Subcutaneous abdominal adipose tissue (tissue), 5 donors: ENCODE data around the gene BCL11A.

Experiments used
- H3K27ac ChIP-seq: one replicate; pipeline ENCODE4 v1.7.0; 2013; ENCODE audit warnings: low read depth, mild to moderate bottlenecking, inconsistent platforms, low read length, moderate library complexity
- H3K27me3 ChIP-seq, 5 donors: one replicate each; pipeline ENCODE4 v1.7.0; 2013; ENCODE audit warnings: low read length in 5 of 5, inconsistent platforms in 1 of 5; ENCODE audit not compliant: control insufficient read depth in 5 of 5, insufficient read depth in 4 of 5
- H3K36me3 ChIP-seq, 5 donors: one replicate each; pipeline ENCODE4 v1.7.0; 2013; ENCODE audit warnings: low read length in 5 of 5; ENCODE audit not compliant: control insufficient read depth in 5 of 5, insufficient read depth in 5 of 5
- H3K4me1 ChIP-seq, 5 donors: one replicate each; pipeline ENCODE4 v1.7.0; 2013; ENCODE audit warnings: low read length in 5 of 5, mild to moderate bottlenecking in 3 of 5, moderate library complexity in 1 of 5; ENCODE audit not compliant: control insufficient read depth in 5 of 5, insufficient read depth in 5 of 5
- H3K4me3 ChIP-seq, 5 donors: one replicate each; pipeline ENCODE4 v1.7.0; 2013; ENCODE audit warnings: low read length in 5 of 5, low read depth in 1 of 5
- H3K9ac ChIP-seq, 5 donors: one replicate each; pipeline ENCODE4 v1.7.0; 2013; ENCODE audit warnings: low read length in 5 of 5, mild to moderate bottlenecking in 4 of 5, moderate library complexity in 3 of 5
- H3K9me3 ChIP-seq, 5 donors: one replicate each; pipeline ENCODE4 v1.7.0; 2013; ENCODE audit warnings: low read length in 5 of 5; ENCODE audit not compliant: control insufficient read depth in 5 of 5
- donor health status: healthy.
- donor health status: healthy.
- donor health status: healthy.
- donor health status: healthy.
- donor health status: healthy.

The BCL11A gene

DNA sequence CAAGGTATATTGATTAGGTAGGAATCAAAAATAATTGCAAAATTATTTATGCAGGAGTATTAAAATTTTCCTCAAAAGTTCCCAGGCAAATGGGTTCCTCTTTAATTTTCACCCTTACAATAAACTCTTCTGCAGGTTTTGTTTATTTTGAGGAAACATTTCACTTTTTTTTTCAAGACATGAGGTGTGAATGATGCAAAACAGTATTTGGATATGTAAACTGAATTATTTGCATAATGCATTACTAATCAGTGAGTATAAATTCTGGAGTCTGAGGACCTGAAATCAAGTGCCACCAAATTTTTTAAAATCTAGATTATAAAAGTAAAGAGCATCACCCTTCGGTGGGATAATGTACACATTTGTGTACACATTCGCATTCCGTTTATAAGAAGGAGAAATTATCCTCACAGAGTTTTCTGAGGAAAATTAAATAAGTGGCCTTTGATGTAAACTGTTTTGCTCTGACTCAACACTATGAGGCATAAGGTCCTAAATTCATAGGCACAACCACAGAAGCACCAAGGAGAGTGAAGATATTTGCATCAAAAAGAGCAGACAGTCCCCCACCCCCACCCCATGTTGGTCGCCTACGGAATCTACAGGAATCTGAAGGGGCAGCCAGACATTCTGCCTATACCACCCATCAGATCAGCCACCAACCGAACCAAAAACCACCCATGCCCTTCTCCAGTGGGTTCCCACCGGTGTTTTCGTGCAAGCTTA is 33.1 kb downstream of the BCL11A start:
- Histone ChIP-seq H3K27ac (no peak overlapping the region), H3K4me3 (no peak overlapping the region), H3K9ac (no peak overlapping the region), H3K9me3 (no peaks in the 10 kb centered on the region), H3K36me3 (no peaks in the 10 kb centered on the region), H3K4me1 (peaks cover 0 to 7% (median 4%) of the 10 kb centered on the region in 5 donors), H3K27me3 (peaks cover 0 to 4% (median 0%) of the 10 kb centered on the region in 5 donors)

DNA sequence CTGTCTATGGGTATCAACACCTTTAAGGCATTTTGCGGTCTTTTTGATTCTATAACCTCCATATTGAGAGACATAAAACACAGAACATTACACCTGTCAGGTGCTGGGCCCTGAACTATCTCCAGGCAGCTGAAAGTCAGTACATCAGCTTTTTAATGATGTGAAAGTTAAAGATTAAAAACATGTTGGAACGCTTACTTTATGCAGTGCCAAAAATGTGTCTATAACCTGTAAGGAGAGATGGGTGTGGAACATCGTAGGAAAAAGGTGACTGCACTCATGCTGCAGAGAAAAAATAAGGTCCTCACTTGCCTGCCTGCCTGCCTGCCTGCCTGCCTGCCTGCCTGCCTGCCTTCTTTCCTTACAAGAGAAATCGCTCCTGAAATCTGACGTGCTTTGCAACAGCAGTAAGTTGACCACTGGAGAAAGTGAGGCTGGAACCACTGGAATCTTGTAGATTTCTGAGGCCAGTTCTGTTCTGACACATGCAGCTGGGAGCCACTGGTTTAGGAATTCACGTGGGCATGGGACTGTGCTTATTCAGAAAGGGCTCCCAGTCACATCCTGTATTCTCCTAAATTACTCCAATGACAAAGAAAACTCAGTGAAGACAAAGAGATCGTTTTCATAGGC is 34.1 kb downstream of the BCL11A start:
- no peaks in the 10 kb centered on the region for H3K36me3 ChIP-seq

GRCh38 chr2:60518567-60518966 is 34.9 kb downstream of the BCL11A start:
- Histone ChIP-seq H3K27ac (no peak overlapping the region), H3K9ac (no peak overlapping the region)

More for the DNA sequence above, 34.1 kb downstream of the BCL11A start:
- H3K9ac ChIP-seq = no peak overlapping the region
- H3K4me3 ChIP-seq = no peak overlapping the region
- peaks cover 0 to 6% (median 0%) of the 10 kb centered on the region in 5 donors for H3K27me3 ChIP-seq
- no peaks in the 10 kb centered on the region for H3K9me3 ChIP-seq
- peaks cover 0 to 7% (median 4%) of the 10 kb centered on the region in 5 donors for H3K4me1 ChIP-seq
- H3K27ac ChIP-seq = no peak overlapping the region

DNA sequence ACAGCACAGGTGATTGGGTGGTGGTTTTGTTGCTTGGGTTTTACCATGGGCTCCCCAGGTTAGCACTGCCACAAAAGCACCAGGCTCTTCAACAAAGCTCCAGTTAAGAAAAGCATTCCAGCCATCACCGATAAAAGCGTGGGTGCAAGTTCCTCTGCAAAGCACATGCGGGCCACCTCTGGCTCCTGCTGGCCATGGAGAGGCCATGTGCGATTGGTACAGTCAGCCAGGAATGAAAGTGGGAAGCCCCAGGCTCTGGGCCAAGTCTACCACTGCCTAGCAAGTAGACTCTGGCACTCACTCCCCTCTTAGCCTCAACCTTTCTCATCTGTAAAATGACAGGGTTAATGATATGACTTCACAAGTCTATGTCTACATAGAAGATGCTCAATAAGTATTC is 36.0 kb downstream of the BCL11A start:
- no peak overlapping the region for H3K27ac ChIP-seq
- no peak overlapping the region for H3K9ac ChIP-seq
- no peaks in the 10 kb centered on the region for H3K9me3 ChIP-seq
- peaks cover 4 to 6% (median 5%) of the 10 kb centered on the region in 5 donors for H3K27me3 ChIP-seq
- no peak overlapping the region for H3K4me3 ChIP-seq
- H3K36me3 ChIP-seq = no peaks in the 10 kb centered on the region
- H3K4me1 ChIP-seq = peaks cover 0 to 7% (median 4%) of the 10 kb centered on the region in 5 donors

More at GRCh38 chr2:60518567-60518966, 34.9 kb downstream of the BCL11A start:
- Histone ChIP-seq H3K27me3 (peaks cover 2 to 6% (median 4%) of the 10 kb centered on the region in 5 donors), H3K9me3 (no peaks in the 10 kb centered on the region), H3K4me1 (peaks cover 0 to 7% (median 4%) of the 10 kb centered on the region in 5 donors), H3K4me3 (no peak overlapping the region), H3K36me3 (no peaks in the 10 kb centered on the region)

DNA sequence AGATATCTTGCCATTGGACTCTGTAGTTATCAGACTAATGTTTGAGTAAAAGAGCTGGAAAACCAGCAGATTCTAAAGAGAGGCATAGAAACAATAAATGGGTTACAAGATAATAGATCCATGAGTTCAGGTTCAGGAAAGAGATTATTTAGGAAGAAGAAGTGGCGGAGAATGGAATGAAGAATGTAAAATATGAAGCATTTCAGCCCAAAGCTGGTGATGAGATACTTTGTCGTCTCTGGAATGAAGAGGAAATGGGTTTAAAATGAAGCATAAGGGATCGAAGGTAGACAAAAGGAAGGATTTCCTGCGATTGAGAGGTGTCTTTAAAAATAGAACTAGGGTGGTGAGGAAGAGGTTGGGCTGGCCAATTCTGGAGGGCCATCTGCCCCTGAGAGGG is 36.6 kb downstream of the BCL11A start:
- Histone ChIP-seq H3K9me3 (no peaks in the 10 kb centered on the region), H3K27me3 (peaks cover 4 to 10% (median 6%) of the 10 kb centered on the region in 5 donors), H3K9ac (no peak overlapping the region), H3K4me3 (peak overlapping the region in 1 of 5 donors; percentile 0), H3K36me3 (no peaks in the 10 kb centered on the region), H3K4me1 (peaks cover 0 to 7% (median 4%) of the 10 kb centered on the region in 5 donors), H3K27ac (no peak overlapping the region)

GRCh38 chr2:60516383-60516811 is 37.1 kb downstream of the BCL11A start:
- peaks cover 0 to 7% (median 4%) of the 10 kb centered on the region in 5 donors for H3K4me1 ChIP-seq
- H3K27me3 ChIP-seq = peaks cover 4 to 11% (median 6%) of the 10 kb centered on the region in 5 donors
- no peaks in the 10 kb centered on the region for H3K36me3 ChIP-seq
- no peak overlapping the region for H3K9ac ChIP-seq
- peak overlapping the region in 3 of 5 donors; percentile 0 to 36 (median 3) for H3K4me3 ChIP-seq
- H3K27ac ChIP-seq = no peak overlapping the region
- no peaks in the 10 kb centered on the region for H3K9me3 ChIP-seq

DNA sequence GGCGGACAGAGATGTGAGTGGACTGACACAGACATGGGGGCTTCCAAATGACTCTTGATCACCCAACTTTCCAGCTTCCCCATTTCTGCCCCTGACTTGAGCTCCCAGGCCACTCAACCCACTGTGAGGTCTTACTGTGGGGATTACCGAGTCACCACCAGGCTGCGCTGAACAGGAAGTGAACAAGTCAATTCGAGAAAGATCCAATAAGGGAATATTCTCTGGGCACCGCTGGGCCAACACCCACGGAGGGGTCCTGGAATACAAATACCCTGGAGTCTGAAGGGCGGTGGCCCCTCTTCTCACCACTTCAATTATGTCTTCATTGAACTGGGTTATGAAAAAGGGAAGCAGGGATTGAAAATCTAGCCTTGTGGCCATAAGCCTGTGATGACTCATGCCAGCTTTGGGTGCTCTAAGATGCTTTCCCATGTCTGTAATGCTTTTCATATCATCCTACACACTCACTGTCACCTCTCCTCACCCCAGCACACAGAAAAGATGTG is 37.7 kb downstream of the BCL11A start:
- Histone ChIP-seq H3K27ac (no peak overlapping the region), H3K36me3 (no peaks in the 10 kb centered on the region), H3K4me1 (peaks cover 0 to 7% (median 4%) of the 10 kb centered on the region in 5 donors), H3K4me3 (no peak overlapping the region), H3K9me3 (no peaks in the 10 kb centered on the region), H3K9ac (no peak overlapping the region), H3K27me3 (peaks cover 4 to 11% (median 6%) of the 10 kb centered on the region in 5 donors)

DNA sequence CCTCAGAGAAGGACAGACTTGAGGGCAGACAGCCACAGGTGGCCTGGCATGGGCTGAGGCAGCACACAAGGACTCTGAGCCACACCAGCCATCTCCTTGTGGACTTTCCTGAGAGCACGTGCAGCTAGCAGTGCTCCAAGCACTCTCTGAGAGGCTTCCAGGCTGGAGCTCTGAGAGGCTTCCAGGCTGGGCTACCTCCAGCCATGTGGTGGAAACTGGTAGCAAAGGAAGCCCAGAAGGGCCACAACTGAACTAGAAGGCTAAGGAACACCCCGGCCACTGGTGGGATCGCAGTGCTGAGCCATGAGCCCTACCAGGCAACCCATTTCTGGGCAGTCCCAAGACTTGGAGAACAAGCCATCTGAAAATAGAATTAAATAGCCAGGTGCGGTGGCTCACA is 39.5 kb downstream of the BCL11A start:
- no peaks in the 10 kb centered on the region for H3K9me3 ChIP-seq
- peaks cover 0 to 7% (median 4%) of the 10 kb centered on the region in 5 donors for H3K4me1 ChIP-seq
- peaks cover 5 to 16% (median 10%) of the 10 kb centered on the region in 5 donors for H3K27me3 ChIP-seq
- H3K27ac ChIP-seq = no peak overlapping the region
- no peak overlapping the region for H3K9ac ChIP-seq
- no peaks in the 10 kb centered on the region for H3K36me3 ChIP-seq
- no peak overlapping the region for H3K4me3 ChIP-seq

DNA sequence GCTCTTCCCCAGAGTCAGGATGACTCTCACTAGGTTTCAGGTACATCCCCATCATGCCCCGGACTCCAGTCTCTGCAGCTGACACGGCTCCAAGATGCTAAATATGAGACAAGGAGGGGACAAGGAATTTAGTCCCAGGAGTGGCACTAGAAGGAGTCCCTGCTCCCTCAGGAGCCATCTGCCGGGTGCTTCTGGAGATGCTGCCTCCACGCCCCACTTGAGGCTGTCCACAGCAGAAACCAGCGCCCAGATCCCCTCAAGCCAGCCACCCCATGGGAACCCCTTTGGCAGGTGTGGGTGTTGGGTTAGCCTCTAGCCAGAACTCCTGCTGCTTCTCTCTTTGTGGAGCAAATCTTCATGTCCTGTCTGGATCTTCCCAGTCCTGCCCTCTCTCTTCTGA is 40.3 kb downstream of the BCL11A start:
- no peak overlapping the region for H3K27ac ChIP-seq
- no peaks in the 10 kb centered on the region for H3K36me3 ChIP-seq
- H3K4me3 ChIP-seq = no peak overlapping the region
- no peaks in the 10 kb centered on the region for H3K9me3 ChIP-seq
- peaks cover 8 to 16% (median 10%) of the 10 kb centered on the region in 5 donors for H3K27me3 ChIP-seq
- H3K4me1 ChIP-seq = peaks cover 0 to 7% (median 4%) of the 10 kb centered on the region in 5 donors
- H3K9ac ChIP-seq = no peak overlapping the region

DNA sequence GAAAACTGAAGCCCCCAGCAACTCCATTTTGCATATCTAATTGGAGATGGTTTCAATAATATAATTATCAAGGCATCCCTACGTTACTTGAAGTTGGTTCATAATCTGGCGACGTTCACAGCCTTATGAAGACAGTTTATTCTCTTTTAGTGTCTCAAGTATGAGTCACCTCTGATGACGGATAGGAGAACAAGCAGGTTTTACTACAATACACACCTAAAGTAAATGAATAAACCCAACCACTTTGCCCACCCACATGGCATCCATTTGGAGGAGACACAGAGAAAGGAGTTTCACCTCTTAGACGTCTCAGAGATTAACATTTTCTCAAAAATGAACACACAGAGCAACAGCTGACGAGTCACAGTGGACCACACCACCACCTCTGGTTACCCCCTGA is 40.8 kb downstream of the BCL11A start:
- no peak overlapping the region for H3K9ac ChIP-seq
- no peak overlapping the region for H3K27ac ChIP-seq
- H3K27me3 ChIP-seq = peaks cover 8 to 16% (median 10%) of the 10 kb centered on the region in 5 donors
- no peak overlapping the region for H3K4me3 ChIP-seq
- H3K4me1 ChIP-seq = peaks cover 0 to 7% (median 4%) of the 10 kb centered on the region in 5 donors
- H3K36me3 ChIP-seq = no peaks in the 10 kb centered on the region
- no peaks in the 10 kb centered on the region for H3K9me3 ChIP-seq
